ENCODE data around the gene ALCAM. TPM values are rescaled to one million over a fixed set of nuclear protein-coding genes. Genes with fewer than 3 reads are reported as not detected.

The ALCAM gene
- total RNA-seq, 1 experiment from 2014 or later = 36.8 TPM

- Histone ChIP-seq H3K4me3 (ENCODE audit: low read depth, low read length, poor library complexity, severe bottlenecking) (no peak overlapping the region), H3K4me1 (ENCODE audit: insufficient read depth, low read length, poor library complexity, severe bottlenecking) (peaks cover 5% of the 10 kb centered on the region), H3K36me3 (ENCODE audit: insufficient read depth, low read length, poor library complexity, severe bottlenecking) (no peaks in the 10 kb centered on the region), H3K9me3 (ENCODE audit: low read depth, low read length, poor library complexity, severe bottlenecking) (no peaks in the 10 kb centered on the region), H3K27ac (ENCODE audit: low read depth, low read length, poor library complexity, severe bottlenecking) (no peak overlapping the region), H3K27me3 (replicated peaks; ENCODE audit: insufficient read depth, low read depth, low read length, poor library complexity) (no peaks in the 10 kb centered on the region)
- POLR2A ChIA-PET (ENCODE audit: low non-redundant PET) = no interaction called here
- DNase-seq (ENCODE audit: low spot score) = no peak
- CTCF ChIA-PET = no interaction called here
- intact Hi-C loops (cut with micrococcal nuclease; ENCODE audit: unreplicated experiment) = no loop called here
- no TSS peak for BruUV-seq (replicated peaks)
- TF ChIP-seq, protein P1, sequence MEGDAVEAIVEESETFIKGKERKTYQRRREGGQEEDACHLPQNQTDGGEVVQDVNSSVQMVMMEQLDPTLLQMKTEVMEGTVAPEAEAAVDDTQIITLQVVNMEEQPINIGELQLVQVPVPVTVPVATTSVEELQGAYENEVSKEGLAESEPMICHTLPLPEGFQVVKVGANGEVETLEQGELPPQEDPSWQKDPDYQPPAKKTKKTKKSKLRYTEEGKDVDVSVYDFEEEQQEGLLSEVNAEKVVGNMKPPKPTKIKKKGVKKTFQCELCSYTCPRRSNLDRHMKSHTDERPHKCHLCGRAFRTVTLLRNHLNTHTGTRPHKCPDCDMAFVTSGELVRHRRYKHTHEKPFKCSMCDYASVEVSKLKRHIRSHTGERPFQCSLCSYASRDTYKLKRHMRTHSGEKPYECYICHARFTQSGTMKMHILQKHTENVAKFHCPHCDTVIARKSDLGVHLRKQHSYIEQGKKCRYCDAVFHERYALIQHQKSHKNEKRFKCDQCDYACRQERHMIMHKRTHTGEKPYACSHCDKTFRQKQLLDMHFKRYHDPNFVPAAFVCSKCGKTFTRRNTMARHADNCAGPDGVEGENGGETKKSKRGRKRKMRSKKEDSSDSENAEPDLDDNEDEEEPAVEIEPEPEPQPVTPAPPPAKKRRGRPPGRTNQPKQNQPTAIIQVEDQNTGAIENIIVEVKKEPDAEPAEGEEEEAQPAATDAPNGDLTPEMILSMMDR (conservative IDR thresholded peaks at IDR 0.05; ENCODE audit: low read depth, low read length) = no peak
- TF ChIP-seq EZH2 (IDR thresholded peaks at IDR 0.05; ENCODE audit: borderline replicate concordance, low read depth, low read length, poor library complexity, severe bottlenecking) = no peak
These were observed 130.7 kb downstream of the ALCAM start for GRCh38 chr3:105497386-105497785.

DNA sequence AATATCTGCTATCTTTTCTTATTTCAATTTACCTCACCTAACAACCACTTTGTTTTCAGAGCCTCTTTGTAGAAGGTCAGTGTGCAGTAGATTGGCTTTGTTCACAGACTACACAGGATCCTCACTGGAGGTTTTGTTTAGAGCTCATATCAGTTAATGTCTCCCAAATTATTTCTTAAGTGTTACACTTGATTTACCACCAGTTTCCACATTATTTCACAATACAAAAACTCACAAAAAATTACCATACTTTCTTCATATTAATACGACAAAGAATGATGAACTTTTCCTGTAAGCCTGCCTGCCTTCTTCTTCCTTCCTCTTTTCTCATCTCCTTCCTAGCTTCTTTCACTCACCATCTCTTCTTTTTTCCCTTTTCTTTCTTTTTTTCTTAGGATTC lies 133.3 kb downstream of the ALCAM start:
- DNase-seq (ENCODE audit: low spot score) = no peak
- no TSS peak for BruUV-seq (replicated peaks)
- no peaks in the 10 kb centered on the region for H3K27me3 ChIP-seq (replicated peaks; ENCODE audit: insufficient read depth, low read depth, low read length, poor library complexity)
- H3K9me3 ChIP-seq (ENCODE audit: low read depth, low read length, poor library complexity, severe bottlenecking) = no peaks in the 10 kb centered on the region
- ChIA-PET POLR2A (ENCODE audit: low non-redundant PET) (interaction anchor here (0.6 kb wide), 1 partner anchor 1242 kb away, joined by 3 read pairs; no protein-coding TSS in a partner anchor), CTCF (interaction anchor here (0.6 kb wide), 1 partner anchor 25 kb away, joined by 4 read pairs; no protein-coding TSS in a partner anchor)
- intact Hi-C loops (cut with micrococcal nuclease; ENCODE audit: unreplicated experiment) = no loop called here
- TF ChIP-seq, protein P1 (conservative IDR thresholded peaks at IDR 0.05; ENCODE audit: low read depth, low read length) = no peak
- no peak for TF ChIP-seq EZH2 (IDR thresholded peaks at IDR 0.05; ENCODE audit: borderline replicate concordance, low read depth, low read length, poor library complexity, severe bottlenecking)
- H3K4me3 ChIP-seq (ENCODE audit: low read depth, low read length, poor library complexity, severe bottlenecking) = no peak overlapping the region
- no peak overlapping the region for H3K27ac ChIP-seq (ENCODE audit: low read depth, low read length, poor library complexity, severe bottlenecking)
- H3K4me1 ChIP-seq (ENCODE audit: insufficient read depth, low read length, poor library complexity, severe bottlenecking) = peaks cover 5% of the 10 kb centered on the region
- H3K36me3 ChIP-seq (ENCODE audit: insufficient read depth, low read length, poor library complexity, severe bottlenecking) = no peaks in the 10 kb centered on the region

DNA sequence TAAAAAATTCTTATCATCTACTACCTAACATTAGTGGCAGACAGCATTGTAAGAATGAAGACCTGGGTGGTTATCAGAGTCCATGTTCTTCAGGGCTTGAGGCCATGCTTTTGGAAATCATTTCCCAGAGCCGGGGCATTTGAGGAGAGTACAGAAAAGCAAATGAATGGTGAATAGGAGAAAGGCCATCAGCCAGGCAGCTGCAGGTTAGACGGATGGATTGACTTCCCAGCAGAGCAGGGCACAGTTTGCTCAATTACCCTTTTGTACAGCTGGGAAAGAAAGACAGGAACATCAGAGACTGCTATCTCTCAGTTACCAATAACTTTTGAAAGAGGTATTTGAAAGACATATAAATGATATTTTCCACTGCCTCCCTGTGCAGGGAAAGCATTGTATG lies 135.6 kb downstream of the ALCAM start:
- no peak overlapping the region for H3K27ac ChIP-seq (ENCODE audit: low read depth, low read length, poor library complexity, severe bottlenecking)
- ChIA-PET CTCF (no interaction called here), POLR2A (ENCODE audit: low non-redundant PET) (no interaction called here)
- H3K4me1 ChIP-seq (ENCODE audit: insufficient read depth, low read length, poor library complexity, severe bottlenecking) = peaks cover 5% of the 10 kb centered on the region
- TF ChIP-seq, protein P1 (conservative IDR thresholded peaks at IDR 0.05; ENCODE audit: low read depth, low read length) = no peak
- TF ChIP-seq EZH2 (IDR thresholded peaks at IDR 0.05; ENCODE audit: borderline replicate concordance, low read depth, low read length, poor library complexity, severe bottlenecking) = no peak
- no peaks in the 10 kb centered on the region for H3K9me3 ChIP-seq (ENCODE audit: low read depth, low read length, poor library complexity, severe bottlenecking)
- no TSS peak for BruUV-seq (replicated peaks)
- intact Hi-C loops (cut with micrococcal nuclease; ENCODE audit: unreplicated experiment) = no loop called here
- no peaks in the 10 kb centered on the region for H3K27me3 ChIP-seq (replicated peaks; ENCODE audit: insufficient read depth, low read depth, low read length, poor library complexity)
- no peak overlapping the region for H3K4me3 ChIP-seq (ENCODE audit: low read depth, low read length, poor library complexity, severe bottlenecking)
- no peak for DNase-seq (ENCODE audit: low spot score)
- no peaks in the 10 kb centered on the region for H3K36me3 ChIP-seq (ENCODE audit: insufficient read depth, low read length, poor library complexity, severe bottlenecking)
